HEK293 (cell line): Measurements from ENCODE around the gene IQCE.

Source experiments
- CTCF ChIP-seq: fragments of 450-650 bp; formaldehyde crosslinking; IDR thresholded peaks from 2 replicates; pipeline ENCODE4 v1.5.1; 2016; ENCODE audit warnings: missing biosample characterization, missing genetic modification characterization
- HOXA7 ChIP-seq: sonication (generic); formaldehyde crosslinking; IDR thresholded peaks from 2 replicates; pipeline ENCODE4 v1.8.1; 2022; ENCODE audit warnings: missing genetic modification reagents, borderline replicate concordance
- ZNF610 ChIP-seq: fragments of 450-650 bp; formaldehyde crosslinking; IDR thresholded peaks from 2 replicates; pipeline ENCODE4 v1.5.1; 2016; ENCODE audit warnings: missing biosample characterization, missing genetic modification characterization, borderline replicate concordance

GRCh38 chr7:2657920-2658671 lies 99.3 kb downstream of the IQCE start:
- TF ChIP-seq CTCF (tag by site-specific recombination) (no peak), HOXA7 (no peak), ZNF610 (no peak)
